ENCODE measurements around the gene SCGN. TPM values are rescaled to one million over a fixed set of nuclear protein-coding genes. Genes with fewer than 3 reads are reported as not detected.

The SCGN gene
- total RNA-seq, 1 donor from 2014 or later, result not detected

- H3K27me3 ChIP-seq (ENCODE audit: control insufficient read depth, insufficient read depth, low read length), result no peaks in the 10 kb centered on the region
- DNase-seq (ENCODE audit: low read depth) (no peak), FAIRE-seq (peak; percentile 7)
- H3K4me3 ChIP-seq (ENCODE audit: low read depth, low read length), result no peak overlapping the region
- no peak for TF ChIP-seq CTCF (IDR thresholded peaks at IDR 0.05; ENCODE audit: insufficient read depth, low read length, severe bottlenecking)
- H3K36me3 ChIP-seq (ENCODE audit: control insufficient read depth, insufficient read depth, low read length), result no peaks in the 10 kb centered on the region
Observed at GRCh38 chr6:25750906-25751305, 98.9 kb downstream of the SCGN start.

Other genes with a start within 250 kb of the SCGN start
- not detected in 2 replicates for gene SLC17A4, start 102.5 kb downstream of the SCGN start, total RNA-seq
- gene SLC17A1, start 179.8 kb downstream of the SCGN start, total RNA-seq, result not detected in 2 replicates
- gene SLC17A3, start 222.0 kb downstream of the SCGN start, total RNA-seq, result not detected in 2 replicates